GM18505 (cell line): ENCODE data around the gene OSBPL7.

Experiments
- ATAC-seq: cut with Tn5 transposase; IDR thresholded peaks from one replicate; pipeline ENCODE4 v1.9.1; 2021; ENCODE audit not compliant: unreplicated experiment
- POLR2A ChIP-seq: IDR thresholded peaks from 4 replicates; pipeline ENCODE4 v1.6.1; 2011; ENCODE audit warnings: borderline replicate concordance; ENCODE audit not compliant: insufficient read depth, insufficient read length; ENCODE audit errors: extremely low read depth

Gene OSBPL7

GRCh38 chr17:47852113-47852949, 30.7 kb upstream of the OSBPL7 start:
- ATAC-seq: no peak
- no peak for TF ChIP-seq POLR2A

GRCh38 chr17:47851764-47852112, 30.1 kb upstream of the OSBPL7 start:
- no peak for TF ChIP-seq POLR2A
- ATAC-seq: no peak

- TF ChIP-seq POLR2A: no peak
- no peak for ATAC-seq
These were observed 29.3 kb upstream of the OSBPL7 start, which contains the start of gene SP6 for GRCh38 chr17:47850692-47851573. TSS of gene SP6 (minus strand) at chr17:47851163. CDS start at chr17:47848429, 2,734 bp downstream.

DNA sequence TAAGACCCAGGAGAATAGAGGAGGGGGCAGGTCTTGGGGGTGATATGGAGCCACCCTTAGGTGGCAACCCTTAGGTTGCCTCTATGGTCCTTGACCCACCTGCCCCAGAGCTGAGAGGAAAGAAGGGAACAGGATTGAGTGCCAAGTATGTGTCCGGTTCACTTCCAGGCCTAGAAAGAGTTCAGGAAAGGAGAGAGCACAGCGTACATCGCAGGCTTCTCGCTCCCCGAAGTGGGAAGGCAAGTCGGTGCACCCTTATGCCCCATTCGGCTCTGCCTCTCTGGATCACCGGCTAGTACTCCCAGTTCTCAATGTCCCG, 28.7 kb upstream of the OSBPL7 start:
- TF ChIP-seq POLR2A: no peak
- ATAC-seq: no peak

DNA sequence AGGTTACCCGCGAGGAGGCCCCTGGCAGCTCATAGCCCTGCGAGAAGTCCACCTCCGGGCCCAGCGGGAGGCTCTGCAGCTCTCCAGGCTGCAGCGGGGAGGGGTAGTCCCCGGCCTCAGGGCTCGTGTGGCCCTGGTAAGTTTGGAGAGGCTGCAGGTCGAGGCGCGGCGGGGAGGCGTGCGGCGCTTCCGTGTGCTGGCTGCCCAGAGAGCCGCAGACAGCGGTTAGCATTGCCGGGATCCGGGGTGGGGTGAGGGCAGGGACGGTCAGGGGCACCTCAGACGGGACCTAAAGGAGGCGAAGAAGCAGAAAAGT, 26.6 kb upstream of the OSBPL7 start:
- no peak for TF ChIP-seq POLR2A
- ATAC-seq: no peak

DNA sequence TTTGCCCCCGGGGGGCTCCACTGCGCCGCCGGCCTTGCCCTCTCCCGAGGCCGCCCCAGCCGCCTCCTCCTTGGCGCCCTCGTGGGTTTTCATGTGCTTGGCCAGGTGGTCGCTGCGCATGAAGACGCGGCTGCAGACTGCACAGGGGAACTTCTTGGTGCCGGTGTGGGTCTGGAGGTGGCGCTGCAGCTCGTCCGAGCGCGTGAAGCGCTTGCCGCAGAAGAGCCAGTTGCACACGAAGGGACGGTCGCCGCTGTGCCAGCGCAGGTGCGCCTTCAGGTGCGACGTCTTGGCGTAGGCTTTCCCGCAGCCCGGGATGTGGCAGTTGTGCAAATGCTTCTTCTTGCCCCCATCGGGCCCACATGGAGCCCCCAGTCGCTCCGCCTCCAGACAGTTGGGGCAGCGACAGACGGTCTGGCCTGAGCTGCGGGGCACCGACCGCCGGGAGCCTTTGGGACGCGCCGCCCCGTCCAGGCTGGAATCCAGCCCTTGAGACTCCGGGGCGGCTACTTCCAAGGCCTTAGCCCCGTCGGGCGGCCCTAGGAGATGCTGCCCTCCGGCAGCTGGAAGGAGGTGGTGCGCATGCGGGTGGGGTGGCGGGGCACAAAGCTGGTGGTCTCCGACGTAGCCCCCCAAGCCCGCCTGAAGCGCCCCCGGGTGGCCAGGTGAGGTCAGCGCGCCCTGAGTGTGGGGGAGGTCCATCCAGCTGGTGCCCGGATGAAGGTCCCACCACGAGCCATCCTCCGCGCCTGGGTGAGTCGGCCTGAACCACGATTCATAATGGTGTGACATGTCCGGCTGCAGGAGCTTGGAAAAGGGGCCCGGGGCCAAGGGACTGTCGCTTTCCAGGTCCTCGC, 26.0 kb upstream of the OSBPL7 start:
- no peak for ATAC-seq
- TF ChIP-seq POLR2A: no peak

- no peak for ATAC-seq
These were observed 25.2 kb upstream of the OSBPL7 start for GRCh38 chr17:47846716-47847340.

DNA sequence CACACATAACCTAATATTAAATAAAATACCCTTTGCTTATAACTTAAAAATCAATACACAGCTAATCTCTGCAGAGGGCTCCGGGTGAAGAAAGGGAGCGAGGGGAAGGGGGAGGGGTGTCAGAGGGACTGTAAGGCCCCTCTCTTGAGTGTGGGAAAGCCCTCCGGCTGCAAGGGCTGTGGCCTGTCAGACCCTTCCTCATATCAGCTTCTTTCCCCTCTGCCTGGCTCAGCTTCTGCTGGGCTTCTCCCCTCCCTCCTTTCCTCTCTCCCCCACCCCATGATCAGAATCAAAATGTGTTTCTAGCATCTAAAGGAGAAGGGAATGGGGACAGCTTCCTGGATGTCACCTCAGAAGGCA, 24.1 kb upstream of the OSBPL7 start:
- no peak for TF ChIP-seq POLR2A
- no peak for ATAC-seq

More at GRCh38 chr17:47846716-47847340, 25.2 kb upstream of the OSBPL7 start:
- no peak for TF ChIP-seq POLR2A

DNA sequence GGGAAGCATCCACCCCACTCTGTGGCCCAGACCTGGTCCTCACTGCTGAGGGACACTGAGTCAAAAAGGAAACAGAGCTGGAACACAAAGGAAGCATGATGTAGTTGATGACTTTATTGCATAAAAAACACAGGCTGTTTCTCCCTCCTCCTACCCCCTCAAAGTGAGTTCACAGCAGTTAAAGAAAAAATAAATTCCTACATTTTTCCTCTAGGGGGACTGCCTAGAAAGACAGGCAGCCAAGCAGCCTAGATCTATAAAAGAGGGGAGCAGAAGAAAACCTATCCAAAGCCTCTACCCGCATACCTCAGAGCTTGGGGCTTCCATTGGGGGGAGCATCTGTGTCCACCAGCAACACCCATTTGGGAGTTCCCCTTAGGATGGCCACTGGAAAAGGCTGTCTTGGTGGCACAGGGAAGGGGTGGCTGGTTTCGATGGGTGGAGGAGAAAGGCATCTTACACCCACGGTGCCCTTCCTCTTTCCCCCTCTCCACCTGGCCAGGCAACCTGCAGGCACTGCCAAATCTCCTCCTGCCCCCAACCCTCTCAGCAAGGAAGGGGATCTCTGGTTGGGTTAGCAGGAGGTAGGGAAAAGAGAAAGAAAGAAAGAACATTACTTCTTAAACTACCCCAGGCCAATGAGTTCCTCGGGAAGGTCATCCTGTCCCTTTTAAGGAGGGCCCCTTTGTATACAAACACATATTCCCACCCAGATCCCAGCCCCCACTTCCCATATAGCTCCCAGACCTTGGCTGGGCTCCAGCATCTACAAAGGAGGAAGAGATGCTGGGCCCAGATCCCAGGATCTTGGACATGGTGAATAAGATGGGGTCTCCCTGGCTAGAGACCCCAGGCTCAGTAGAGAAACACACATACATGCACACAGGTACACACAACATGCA, 23.5 kb upstream of the OSBPL7 start:
- TF ChIP-seq POLR2A: no peak
- ATAC-seq: no peak

- no peak for TF ChIP-seq POLR2A
- ATAC-seq: no peak
These were observed 22.6 kb upstream of the OSBPL7 start for GRCh38 chr17:47844227-47844626.

GRCh38 chr17:47843391-47843730, 21.8 kb upstream of the OSBPL7 start:
- no peak for ATAC-seq
- no peak for TF ChIP-seq POLR2A
